GM21619 (cell line): Measurements from ENCODE around the gene SERP1.

Experiments used
- ATAC-seq: cut with Tn5 transposase; IDR thresholded peaks from one replicate; pipeline ENCODE4 v1.9.1; 2021; ENCODE audit not compliant: unreplicated experiment

SERP1 gene

DNA sequence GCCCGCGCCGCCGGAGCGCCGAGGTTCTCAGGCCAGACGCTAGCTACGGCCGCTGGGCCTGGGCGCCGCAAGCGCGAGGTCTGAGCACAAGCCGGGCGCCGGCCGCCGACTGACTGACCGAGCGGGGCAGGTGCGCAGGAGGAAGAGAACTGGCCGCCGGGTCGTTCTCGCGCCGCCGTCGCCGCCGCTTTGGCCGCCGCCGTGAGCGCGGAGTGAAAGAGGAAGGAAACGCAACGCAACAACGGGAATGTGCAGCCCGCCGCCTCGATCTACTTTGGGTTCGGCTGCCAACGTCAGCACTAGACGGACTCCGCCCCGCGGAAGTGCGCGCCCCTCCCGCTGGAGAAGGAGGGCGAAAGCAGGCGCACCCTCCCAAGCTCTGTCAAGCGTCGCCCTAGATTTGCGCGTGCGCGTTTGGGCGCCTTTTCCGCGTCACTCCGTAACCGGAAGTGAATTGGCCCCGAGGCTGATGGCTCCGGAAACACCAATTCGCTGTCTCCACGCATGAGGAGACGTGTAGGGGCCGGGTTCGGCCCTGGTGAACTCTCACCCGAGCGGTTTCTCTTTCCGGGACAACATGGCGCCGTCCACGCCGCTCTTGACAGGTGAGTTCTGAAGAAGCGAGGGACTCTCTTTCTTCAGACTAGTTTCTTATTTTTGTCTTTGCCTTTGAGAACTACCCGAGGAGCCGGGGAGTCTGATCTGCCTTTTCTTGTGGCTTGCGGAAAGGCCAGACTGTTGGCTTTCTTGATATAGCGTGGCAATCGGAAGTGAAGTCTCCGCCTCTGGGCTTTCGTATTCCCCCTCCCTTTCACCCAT lies at the start of gene SERP1, which contains the start of gene EIF2A:
SERP1 (minus strand) TSS at position 271 of the 819 bp plus-strand sequence. CDS start 361 bp downstream, outside the sequence.
EIF2A (plus strand) TSS at position 562 of the 819 bp plus-strand sequence; CDS start at position 578, 16 bp downstream.
- peak; percentile 90 for ATAC-seq

DNA sequence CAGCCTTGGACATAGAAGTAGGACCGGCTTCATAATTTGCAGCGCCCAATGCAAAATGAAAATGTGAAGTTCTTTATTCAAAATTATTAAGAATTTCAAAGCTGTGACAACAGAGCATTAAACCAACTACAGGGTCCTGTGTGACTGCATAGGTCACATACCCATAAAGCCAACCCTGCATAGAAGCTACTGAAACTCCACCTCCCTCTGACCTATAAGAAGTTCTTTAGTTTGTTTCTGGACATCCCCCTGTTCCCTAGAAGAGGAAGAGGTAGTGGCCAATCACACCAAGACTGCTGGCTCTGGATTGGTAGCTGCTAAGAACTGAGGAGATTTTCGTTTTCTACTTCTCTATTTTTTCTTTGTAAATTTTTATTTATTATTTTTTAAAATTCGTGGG lies 47.9 kb upstream of the SERP1 start:
- ATAC-seq = no peak

DNA sequence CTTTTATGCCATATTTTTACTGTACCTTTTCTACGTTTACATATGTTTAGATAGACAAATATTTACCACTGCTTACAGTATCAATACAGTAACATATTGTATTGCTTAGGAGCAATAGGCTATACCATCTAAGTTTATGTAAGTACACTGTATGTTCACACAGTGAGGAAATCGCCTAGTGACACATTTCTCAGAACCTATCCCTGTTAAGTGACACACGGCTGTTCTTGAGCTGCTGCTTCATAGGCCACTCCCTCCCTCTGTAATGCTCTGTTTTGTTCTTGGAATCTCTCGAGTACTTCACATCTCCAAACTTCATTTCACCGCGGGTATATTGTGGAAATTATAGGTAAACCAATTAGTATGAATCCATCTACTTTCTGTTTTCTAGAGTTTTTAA lies 43.5 kb upstream of the SERP1 start:
- ATAC-seq = no peak

DNA sequence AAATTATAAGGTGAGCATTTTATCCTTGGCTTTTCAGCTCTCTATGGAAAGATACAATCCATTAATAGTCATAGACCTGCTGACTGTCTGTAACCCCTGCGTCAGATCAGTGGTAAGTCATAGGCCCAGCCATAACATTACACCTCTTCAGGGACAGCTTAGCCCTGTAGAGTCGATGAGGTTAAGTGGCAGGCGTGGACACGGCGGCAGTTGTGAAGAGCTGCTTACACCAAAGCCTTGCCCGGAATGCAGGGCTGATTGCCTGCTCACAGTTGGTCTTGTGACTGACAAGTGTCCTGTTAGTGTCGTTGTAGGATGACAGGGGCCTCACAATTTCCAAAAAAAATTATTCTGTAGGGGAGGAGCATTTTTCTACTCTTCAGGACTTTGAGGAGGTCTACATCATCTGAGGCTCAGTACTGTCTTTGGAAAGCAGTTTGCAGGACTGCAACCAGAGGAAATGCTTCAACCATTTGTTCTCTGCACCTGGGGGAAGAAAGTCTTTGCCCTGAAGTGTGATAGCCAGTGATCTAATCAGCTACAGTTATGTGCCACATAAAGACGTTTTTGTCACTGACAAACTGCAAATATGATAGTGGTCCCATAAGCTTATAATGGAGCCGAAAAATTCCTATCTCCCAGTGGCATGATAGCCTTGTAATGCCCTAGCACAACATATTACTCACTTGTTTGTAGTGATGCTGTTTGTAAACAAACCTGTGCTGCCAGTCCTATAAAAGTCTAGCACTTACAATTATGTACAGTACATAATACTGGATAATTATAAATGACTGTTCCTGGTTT lies 41.9 kb upstream of the SERP1 start:
- ATAC-seq = no peak

DNA sequence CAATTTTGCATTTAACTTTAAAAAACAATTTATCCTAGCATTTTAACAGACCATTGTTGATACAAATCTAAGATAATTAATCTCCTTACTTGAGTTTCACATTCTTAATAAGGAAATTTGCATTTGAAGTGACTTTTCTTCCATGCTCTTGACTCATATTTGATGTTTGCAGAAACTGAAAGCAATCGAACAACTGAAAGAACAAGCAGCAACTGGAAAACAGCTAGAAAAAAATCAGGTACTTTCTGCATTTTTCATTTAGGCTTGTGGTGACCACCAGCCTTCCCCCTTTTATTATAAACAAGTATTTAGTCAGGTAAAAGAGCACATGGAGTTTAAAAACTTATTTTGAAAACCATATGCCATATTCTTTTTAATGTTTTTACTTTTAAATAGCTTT lies 36.7 kb upstream of the SERP1 start:
- peak; percentile 53 for ATAC-seq

DNA sequence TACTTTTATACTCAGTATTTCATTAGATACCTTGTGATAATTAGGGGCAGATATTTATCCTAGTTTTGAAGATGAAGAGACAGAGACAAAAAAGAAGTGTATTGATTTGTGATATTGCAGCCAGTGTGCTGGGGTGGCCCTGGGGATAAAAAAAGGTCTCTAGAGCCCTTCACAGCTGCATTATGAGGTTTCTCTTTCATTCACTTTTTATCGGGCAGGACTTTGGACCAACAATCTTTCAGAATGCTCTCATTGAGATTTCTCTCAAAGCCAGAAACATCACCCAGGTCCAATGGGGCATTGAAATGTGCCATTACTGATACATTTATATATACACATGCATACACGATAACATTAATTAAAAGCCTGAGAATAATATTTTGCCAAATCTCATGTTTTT lies 36.3 kb upstream of the SERP1 start:
- peak; percentile 50 for ATAC-seq

DNA sequence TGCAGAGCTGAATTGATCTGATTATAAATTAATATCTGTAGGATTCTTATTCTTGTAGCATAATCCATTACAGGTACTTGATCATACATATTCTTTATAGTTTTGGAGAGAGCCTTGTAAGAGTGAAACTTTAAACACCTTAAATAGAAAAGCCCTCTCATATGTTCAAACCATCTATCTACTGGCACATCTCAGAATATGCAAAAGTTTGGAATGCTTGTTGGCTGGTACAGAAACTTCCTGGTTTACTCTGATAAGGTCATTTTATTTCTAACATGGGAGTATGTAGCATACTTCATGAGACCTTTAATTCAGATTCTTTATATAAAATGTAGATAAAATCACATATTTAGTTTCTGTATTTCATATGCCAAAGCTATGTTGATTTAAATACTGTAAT lies 34.9 kb upstream of the SERP1 start:
- no peak for ATAC-seq

- no peak for ATAC-seq
These were observed 31.6 kb upstream of the SERP1 start for GRCh38 chr3:150577855-150578254.

DNA sequence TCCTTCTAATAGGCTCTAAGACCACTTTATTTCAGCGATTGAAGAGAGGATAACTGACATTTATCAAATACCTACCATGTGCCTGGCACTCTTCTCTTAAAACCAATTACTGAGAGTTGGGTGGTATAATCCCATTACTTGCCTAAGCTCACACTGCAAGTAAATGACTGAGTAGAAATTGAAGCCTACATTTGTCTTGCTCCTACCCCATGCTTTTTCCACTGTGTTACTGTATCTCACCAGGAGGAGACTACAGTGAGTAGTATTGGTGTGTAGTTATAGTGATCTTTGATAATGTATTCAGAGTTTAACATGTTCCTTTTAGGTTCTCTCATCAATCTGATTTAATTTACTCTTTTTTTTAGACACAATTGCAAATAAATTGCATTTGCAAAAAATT lies 21.0 kb upstream of the SERP1 start:
- no peak for ATAC-seq

- ATAC-seq = no peak
These were observed 17.9 kb upstream of the SERP1 start for GRCh38 chr3:150564243-150564642.

- no peak for ATAC-seq
These were observed 11.4 kb upstream of the SERP1 start for GRCh38 chr3:150557725-150558124.

DNA sequence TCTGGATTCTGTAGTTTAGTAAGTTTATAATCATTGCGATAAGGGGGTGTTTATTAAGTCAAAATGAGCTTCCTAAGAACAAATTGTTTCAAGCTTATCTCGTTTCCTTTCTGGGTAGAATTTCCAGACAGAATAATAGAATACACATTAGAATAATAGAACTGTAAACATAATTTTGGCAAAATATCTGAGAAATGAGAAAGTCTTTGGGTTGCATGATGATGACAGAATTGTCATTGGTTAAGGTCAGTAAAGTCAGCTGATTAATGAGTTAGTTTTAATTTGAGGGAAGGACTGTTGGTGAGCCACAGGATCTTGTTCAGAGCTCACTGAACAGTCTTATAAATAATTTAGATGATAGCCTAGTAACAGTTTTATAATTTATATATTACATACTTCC lies 10.5 kb upstream of the SERP1 start:
- no peak for ATAC-seq

DNA sequence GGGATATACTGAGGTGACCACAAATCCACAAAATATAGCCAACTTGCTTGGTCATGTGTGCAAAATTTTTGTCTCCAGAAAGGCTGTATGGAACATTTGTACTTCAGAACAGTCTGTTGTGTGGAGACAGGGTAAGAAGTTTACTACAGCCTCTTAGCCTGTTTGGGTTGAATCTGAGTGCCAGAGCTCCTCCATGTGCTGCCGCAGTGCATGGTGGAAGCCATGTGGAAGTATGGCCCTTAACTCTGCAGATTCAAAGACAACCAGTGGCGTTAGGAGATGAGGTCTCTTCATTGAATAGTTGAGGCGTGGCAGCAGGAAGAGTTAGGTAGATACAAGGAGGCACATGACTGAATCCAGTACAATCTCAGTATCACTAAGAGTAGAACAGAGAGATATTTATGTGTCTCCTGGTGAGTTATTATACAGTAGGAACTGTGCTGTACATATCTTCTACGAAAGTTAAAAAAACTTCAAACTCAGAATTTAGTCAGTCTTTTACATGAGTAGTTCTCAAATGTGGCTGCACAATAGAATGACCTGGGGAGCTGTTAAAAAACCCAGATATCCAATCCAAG lies 9.7 kb upstream of the SERP1 start:
- ATAC-seq = no peak

- no peak for ATAC-seq
These were observed 897 bp upstream of the SERP1 start for GRCh38 chr3:150547045-150547741.

GRCh38 chr3:150545419-150546225 lies 674 bp downstream of the SERP1 start:
- ATAC-seq = no peak

- no peak for ATAC-seq
These were observed 1.6 kb downstream of the SERP1 start for GRCh38 chr3:150544726-150545125.

- no peak for ATAC-seq
These were observed 2.3 kb downstream of the SERP1 start for GRCh38 chr3:150544041-150544440.

- no peak for ATAC-seq
These were observed 2.8 kb downstream of the SERP1 start for GRCh38 chr3:150543531-150543930.

DNA sequence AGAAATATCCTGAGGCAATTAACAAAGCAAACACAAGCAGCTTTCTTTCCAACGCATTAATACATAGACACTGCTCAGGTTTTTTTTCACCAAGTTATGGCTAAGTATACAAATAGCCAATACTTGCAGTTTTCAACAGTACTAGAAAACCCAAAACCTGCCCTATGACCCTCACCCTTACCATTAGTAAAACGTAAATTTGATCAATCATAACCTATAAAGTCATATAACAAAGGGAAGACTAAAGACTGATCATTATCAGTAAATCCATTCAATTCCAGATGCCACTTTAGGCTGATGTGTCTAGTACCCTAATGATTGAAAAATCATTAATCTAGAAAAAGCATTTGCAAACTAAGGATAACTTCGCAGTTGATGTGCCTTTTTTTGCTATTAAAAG lies 3.2 kb downstream of the SERP1 start:
- no peak for ATAC-seq

- no peak for ATAC-seq
These were observed 5.3 kb downstream of the SERP1 start for GRCh38 chr3:150540991-150541390.
